Measurements from ENCODE around the gene BCL2L15.

The BCL2L15 gene

DNA sequence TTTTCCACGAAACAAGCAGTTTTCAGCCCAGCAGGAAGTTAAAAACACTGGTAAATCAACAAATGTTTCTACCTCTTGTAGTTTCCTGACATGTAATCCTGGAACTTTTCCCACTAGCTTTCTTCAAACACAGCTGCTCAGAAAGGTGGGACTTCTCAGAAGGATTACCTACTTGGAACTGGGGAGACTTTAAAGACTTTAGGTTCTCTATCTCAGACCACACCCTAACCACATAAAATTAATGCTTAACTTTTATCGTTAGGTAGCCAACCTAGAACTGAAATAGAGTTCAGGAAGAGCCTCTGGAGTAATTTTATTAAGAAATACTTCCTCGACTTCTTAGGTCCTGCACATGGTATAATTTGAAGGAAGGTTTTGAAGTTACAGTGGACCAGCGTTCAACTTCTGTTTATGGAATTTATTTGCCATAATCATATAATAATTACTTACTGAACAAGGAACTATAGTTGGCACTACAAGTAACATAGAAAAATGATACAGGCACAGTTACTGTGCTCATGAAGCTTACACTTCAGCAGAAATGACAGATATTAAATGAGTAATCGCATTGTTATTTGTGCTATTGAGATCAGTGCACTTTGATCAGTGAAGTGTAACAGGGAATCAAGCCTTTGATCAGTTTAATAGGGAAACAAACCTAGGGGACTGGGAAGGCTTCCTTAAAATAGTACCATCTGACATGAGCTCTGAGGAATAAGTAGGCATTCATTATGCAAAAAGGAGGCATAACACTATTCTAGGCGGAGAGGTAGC is at the start of gene BCL2L15:
TSS of gene BCL2L15 (minus strand) at position 180 of the 774 bp plus-strand sequence. CDS start 206 bp downstream, outside the sequence.
- no peak for DNase-seq (ENCODE audit: low read depth in 1 of 2, low spot score in 1 of 2)

DNA sequence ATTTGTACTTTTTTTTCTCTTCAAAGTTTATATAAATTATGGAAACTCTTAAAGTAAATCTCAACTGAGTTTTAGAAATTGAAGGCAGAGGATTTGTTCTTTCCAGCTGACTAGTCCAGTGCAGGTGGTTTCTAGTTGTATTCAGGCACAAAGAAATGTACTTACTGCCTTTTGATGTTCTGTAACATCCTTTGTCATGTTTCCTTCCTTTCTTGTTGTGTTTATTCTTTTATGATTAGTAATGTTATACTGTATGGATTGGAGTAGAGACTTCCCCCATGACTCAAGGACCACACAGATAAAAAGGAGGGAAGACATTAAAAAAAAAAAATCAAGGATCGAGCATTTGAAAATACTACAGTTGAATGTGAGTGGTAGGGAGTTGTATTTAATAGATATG is 49.8 kb upstream of the BCL2L15 start:
- no peak for DNase-seq (ENCODE audit: low read depth in 1 of 2, low spot score in 1 of 2)

DNA sequence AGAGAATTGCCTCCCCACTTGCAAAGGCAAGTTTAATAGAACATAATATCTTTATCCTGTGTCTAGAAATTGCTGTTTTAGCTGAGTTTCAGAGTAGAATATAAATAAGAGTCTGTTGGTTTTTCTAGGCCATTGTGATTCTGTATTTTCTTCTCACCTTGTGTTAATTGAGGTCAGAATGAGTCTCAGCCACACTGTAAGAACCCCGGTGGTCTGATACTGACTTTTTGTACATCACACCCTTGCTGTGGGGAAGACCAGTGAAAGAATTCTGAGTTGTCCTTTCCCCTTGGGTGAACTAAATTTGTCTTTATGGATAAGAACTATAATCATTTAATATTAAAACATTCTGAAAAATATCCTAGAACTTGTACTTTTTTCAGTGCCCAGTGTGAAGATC is 48.6 kb upstream of the BCL2L15 start:
- no peak for DNase-seq (ENCODE audit: low read depth in 1 of 2, low spot score in 1 of 2)

DNA sequence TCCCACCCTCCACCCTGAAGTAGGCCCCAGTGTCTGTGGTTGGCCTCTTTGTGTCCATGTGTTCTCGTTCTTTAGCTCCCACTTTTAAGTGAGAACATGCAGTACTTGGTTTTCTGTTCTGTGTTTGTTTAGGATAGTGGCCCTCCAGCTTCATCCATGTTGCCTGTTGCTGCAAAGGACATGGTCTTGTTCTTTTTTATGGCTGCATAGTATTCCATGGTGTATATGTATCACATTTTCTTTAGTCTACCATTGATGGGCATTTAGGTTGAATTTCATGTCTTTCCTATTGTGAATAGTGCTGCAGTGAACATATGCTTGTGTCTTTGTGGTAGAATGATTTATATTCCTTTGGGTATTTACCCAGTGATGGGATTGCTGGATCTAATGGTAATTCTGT is 47.8 kb upstream of the BCL2L15 start:
- no peak for DNase-seq (ENCODE audit: low read depth in 1 of 2, low spot score in 1 of 2)

DNA sequence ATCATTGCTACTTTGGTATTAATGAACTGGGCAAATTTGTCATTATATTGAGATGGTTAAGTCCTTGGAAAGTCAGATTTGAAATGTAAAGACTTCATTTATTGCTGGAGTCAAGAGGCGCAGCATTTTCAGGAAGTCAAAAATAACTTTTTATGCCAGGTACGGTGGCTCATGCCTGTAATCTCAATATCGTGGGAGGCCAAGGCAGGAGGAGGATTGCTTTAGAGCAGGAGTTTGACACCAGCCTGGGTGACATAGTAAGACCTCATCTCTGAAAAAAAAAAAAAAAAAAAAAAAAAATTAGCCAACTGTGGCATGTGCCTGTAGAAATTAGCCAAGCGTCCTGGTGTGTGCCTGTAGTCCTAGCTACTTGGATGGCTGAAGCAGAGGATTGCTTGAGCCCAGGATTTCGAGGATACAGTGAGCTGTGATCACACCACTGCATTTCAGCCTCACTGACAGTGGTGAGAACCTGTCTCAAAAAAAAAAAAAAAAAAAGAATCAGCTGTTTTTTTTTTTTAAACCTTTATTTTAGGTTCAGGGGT is 47.2 kb upstream of the BCL2L15 start:
- DNase-seq (ENCODE audit: low read depth in 1 of 2, low spot score in 1 of 2), result no peak

DNA sequence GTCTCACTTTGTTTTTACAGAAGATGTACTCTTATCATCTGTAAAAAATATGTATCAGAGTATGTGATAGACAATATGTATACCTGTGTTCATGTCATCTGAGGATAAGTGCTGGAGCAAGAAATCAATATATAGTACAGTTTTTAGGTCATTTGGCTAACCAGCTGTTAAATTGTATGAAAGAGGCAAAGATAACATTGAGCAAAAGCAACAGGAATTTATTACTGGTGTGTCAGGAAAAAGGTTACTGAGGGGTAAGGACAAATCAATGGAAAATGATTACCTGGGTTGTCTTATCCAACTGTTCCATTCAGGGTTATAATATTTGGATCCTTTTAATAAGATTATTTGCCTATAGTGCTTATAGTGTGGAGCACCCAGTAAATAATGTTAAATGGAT is 46.6 kb upstream of the BCL2L15 start:
- DNase-seq (ENCODE audit: low read depth in 1 of 2, low spot score in 1 of 2), result no peak

DNA sequence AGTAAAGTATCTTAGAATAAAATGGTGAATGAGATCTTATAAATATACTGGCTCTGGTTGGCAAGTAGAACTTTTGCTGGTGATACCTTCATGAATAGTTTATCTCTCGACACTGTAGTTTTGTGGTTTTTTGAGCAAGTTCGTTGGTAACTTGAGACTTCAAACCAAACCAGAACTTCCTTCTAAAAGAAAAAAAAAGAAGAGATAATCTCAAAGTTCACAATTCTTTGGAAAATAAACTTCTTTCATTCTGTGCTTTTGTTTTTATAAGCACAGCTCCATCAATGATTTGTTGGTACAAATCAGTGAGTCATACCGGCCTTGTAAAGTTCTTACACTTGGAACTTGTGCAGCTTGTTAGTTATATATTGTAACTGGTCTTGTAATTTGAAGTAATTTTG is 44.1 kb upstream of the BCL2L15 start:
- no peak for DNase-seq (ENCODE audit: low read depth in 1 of 2, low spot score in 1 of 2)

DNA sequence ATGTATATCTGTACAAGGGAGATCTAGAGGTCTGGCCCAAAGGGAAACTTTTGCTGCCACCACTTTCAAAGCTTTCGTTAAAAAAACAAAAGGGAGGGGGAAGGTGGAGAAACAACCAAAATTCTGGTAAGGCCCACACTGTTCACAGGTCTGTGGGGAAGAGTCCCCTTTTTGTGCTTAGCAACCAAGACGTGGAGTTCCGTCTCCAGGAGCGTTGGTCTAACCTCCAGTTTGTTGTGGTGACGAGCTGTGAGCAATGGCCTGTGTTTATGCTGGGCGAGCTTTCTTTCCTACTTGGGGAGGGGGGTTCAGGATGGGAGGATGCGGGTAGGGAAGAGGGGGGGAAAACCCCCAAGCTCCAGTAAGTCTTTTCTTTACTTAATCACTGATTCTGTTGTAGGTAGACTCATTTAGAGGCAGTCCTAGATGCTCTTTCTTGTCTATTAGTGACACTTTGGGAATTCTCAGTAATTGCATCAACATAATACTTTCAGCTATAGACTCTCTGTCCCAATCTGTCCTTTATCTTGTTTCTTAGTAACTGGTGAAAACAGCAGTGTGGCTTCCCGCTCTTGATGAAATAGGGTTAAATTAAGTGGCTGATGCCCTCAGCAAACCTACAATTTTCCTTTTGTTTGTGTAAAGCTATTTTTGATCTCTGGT is 43.2 kb upstream of the BCL2L15 start:
- peak in 1 of 2 donors; percentile 41 for DNase-seq (ENCODE audit: low read depth in 1 of 2, low spot score in 1 of 2)

DNA sequence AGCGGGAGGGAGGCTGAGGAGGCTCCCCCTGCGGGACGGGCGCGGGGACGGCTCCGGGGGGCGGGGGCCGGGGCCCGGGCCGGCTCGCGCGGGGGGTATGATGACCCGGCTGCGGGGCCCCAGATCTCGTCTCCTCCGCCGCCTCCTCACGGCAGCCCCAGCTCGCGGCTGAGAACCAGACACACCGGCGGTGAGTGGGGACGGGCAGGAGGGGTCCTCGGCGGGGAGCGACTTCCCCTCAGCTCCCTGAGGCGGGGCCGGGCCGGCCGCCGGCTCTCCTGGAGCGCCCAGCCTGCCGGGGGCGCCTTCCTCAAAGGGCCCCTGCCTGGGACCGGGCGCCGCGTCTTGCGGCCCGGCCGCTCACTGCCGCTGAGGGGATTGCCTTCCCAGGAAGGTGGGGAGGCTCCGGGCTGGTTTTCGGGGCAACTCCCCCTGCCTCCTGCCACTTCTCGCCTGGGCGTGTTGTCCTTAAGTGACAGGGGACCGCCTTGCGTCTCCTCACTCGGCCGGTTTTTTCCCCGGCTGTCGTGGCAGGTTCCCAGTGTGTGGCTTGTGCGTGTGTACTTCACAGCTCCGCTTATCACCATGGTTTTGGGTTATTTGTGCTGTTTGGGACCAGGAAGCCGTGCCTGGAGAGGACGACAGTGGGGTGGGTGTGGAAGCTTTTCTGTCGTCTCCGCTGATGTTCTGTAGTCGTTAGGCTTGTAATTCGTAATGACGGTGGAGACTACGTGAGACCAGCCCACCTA is 42.5 kb upstream of the BCL2L15 start:
- DNase-seq (ENCODE audit: low read depth in 1 of 2, low spot score in 1 of 2), result peak; percentile 32 to 57

DNA sequence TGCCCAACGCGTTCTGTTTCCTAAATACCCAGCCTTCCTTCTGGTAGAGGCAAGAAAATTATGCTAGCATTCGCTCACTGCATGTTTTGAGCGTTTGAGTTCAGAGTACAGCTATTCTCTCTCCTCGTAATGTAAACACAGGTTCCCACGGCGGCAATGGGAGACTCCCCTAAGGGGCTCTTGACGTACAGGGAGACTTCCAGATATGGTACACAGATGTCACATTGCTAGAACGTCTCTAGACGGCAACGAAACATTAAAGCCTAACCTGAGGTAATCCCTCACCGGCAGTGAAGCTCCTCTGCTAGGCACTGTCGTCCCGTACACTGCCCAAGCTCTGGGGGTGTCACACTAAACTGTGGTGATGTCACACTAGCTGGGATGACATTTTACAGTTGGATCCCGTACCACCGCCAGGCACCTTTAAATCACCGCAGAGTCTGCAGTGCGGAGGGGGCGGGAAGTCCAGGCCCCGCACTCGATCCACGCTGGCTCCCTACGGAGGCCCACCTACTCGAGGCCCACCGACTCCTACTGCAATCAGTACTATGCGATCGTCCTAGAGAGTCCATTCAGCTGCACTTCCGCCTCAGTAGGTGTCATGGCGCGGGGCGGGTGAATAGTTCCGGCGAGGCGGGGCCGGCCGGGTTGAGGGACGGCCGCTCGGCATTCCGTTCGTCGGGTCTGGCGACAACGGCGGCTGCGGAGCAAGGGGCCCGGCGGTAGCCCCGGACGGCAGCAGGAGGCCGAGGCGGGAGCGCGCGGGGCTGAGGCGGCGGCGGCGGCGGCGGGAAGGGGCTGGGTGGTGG is 41.8 kb upstream of the BCL2L15 start, which contains the start of gene HIPK1:
TSS of gene HIPK1 (plus strand) at position 384 of the 809 bp plus-strand sequence.
- peak; percentile 84 to 90 for DNase-seq (ENCODE audit: low read depth in 1 of 2, low spot score in 1 of 2)

DNA sequence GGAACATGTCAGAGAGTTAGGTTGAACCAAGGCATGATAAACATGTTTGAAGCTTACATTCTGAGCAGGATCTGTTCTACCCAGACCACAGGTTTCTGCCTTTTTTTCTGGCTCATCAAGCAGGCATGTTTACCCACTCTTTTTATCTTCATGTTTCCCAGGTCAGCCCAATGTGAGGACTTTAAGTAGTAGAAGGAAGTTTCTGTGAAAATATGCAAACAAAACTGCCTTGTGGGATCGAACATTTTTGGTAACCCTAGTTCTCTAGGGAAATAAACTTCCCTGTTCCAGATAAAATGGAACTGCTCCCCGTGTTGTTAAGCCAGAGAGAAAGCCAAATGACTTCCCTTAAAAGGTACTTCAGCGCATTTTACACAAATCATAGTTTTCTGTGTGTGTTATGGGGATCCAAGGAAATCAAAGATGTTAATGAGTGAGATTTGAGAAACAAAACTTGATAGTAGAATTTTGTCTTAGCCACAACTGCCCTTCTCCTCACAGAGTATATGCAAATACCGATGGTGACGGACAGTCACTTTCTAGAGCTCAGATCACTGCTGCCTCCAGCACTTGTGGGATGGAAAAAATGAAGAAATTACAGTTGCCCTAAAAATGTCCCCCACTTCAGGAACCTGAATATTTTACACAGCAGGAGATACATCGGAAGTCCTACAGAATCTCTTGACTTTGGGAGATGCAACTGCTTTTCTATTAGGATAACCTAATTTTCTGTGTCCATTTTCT is 41.0 kb upstream of the BCL2L15 start:
- DNase-seq (ENCODE audit: low read depth in 1 of 2, low spot score in 1 of 2), result no peak

DNA sequence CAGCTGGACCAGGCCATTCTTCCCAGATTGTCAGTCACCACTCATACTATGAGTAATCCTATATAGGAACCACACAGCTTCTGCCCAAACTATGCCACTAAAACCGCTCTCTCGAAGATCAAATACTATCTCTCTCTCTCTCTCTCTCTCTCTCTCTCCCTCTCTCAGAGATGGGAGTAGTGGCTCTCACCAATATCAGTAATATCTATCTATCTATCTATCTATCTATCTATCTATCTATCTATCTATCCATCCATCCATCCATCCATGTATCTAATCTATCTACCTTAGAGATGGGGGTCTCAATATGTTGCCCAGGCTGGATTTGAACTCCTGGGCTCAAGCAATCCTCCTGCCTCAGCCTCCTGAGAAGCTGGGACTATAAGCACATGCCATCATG is 37.1 kb upstream of the BCL2L15 start:
- DNase-seq (ENCODE audit: low read depth in 1 of 2, low spot score in 1 of 2), result no peak

DNA sequence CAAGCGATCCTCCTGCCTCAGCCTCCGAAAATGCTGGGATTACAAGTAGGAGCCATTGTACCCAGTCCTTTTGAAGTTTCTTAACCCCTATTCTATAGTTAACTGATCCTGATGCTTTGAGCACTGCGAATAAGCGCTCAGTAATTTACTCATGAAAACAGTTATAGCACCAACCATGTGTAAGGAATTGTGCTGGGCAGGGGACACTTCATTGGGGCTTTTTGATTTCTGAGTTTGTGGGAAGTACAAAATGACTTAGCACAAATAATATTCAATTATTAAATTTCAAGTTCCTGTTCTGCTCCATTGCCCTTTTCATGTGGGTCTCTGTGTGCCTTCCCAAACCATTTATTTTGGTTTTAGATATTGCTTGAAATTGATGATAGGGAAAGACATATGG is 35.6 kb upstream of the BCL2L15 start:
- DNase-seq (ENCODE audit: low read depth in 1 of 2, low spot score in 1 of 2), result no peak

DNA sequence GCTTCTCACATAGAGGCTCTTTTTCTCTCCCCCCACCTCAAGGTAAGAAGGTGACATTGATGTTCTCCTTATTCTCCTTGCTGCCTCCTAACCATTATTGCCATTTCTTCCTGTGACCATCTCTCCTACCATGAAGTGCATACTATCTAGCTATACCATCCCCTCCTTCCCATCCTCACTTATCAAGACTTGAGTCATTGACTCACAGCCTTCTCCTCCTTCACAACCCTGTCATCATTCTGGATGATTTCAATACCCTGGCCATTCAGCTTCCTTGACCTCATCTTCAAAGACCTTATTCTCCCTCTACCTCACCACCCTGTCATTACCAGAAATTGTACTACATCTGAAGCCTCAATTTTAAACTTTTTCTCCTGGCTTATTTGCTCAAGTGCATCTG is 30.9 kb upstream of the BCL2L15 start:
- no peak for DNase-seq (ENCODE audit: low read depth in 1 of 2, low spot score in 1 of 2)

DNA sequence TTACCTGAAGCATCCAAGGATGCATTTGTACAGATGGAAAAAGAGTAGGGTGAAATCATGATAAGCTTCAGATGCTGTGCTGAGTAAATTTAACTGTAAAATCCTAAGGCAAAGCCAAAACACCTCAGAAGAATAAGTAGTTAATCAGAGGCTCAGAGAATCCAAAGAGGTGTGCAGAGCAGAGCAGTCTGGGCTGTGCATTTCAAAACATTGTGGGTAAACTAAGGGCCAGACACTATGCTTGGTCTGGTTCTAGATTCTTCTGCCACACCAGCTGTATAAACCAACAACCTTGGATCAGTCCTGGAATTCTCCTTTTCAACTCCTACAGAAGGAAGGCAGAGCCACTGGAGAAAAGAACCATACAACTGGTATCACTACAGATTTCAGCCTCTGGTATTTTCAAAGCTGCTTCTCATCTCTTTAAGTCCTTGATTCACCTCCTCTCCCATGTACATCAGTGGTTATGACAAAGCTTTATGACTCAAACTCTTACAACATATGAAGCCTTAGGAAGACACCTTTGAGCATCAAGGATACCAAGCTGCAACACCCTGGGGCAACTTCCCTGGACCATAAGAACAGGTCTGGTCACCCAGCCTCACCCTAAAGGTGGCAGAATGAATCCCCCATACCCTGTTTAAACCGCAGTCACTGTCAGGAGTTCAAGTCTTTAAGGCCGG is 30.2 kb upstream of the BCL2L15 start:
- no peak for DNase-seq (ENCODE audit: low read depth in 1 of 2, low spot score in 1 of 2)

DNA sequence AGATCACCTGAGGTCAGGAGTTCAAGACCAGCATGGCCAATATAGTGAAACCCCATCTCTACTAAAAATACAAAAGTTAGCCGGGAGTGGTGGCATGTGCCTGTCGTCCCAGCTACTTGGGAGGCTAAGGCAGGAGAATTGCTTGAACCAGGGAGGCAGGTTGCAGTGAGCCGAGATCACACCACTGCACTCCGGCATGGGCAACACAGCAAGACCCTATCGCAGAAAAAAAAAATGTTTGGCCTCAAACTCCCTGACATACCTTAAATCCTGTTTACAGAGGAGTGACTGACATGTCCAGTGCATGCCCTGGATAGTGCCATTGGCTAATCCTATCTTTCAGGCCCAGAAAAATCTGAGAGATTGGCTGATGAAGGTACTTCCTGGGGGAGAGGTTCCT is 29.6 kb upstream of the BCL2L15 start:
- no peak for DNase-seq (ENCODE audit: low read depth in 1 of 2, low spot score in 1 of 2)

DNA sequence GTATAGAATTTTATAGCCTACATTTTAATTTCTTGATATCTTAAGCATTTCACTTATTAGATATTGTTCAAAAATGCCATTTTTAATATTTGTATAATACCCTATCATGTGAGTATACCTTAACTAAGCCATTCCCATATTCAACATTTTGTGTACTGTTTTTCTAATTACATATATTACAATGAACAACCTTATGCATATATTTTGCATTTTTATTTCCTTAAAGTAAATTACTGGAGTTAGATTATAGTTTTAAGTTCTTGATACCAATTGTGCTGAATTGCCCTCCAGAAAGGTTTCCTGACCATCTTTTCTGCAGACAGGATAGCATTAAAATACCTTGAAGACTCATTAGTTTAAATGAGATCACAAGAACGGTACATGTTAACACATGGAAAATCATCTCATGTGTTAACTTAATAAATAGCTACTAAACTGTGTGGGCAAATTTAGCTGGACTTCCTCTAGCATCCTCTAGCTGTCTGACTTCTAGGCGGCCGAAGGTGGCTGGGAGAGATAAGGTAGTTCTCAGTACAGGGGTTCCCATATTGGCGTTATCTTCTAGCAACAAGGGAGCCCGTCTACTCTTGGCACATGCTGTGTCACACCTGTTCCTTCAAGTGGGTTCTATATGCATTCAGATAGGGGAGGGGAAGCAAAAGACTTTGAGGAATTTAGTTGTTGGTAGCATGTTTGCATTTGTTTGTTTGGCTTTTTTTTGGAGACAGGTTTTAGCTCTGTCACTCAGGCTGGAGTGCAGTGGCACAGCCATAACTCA is 26.7 kb upstream of the BCL2L15 start:
- DNase-seq (ENCODE audit: low read depth in 1 of 2, low spot score in 1 of 2), result no peak

DNA sequence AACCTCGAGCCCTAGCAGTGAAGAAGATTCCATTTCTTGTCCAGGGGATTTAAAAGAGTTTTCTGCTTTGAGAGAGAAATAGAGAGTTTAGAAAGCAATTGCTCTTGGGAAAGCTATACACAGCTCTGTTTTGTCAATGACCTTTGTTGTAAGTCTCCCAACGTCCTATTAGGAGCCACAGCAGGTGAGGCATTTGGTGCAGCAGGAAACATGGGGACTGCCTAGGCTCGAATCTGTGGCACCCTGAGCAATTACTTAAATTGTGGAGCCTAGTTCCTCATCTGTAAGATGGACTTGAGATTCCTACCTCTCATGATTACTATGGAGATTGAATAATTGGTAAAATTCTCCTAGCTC is 25.9 kb upstream of the BCL2L15 start:
- no peak for DNase-seq (ENCODE audit: low read depth in 1 of 2, low spot score in 1 of 2)

Measured in activated CD4-positive, alpha-beta T cell treated with anti-CD3 and anti-CD28 coated beads, Interleukin-2, amount 50 U/mL, for 24 hours (primary cell).